Naive thymus-derived CD4-positive, alpha-beta T cell (primary cell): ENCODE measurements around the gene SERPIND1. TPM values are rescaled to one million over a fixed set of nuclear protein-coding genes. Genes with fewer than 3 reads are reported as not detected.

Experiments
- ATAC-seq: fragments of 150-1000 bp; cut with Tn5 transposase; 2 replicates; pipeline ENCODE4 v1.10.0; 2021; ENCODE audit warnings: mild to moderate bottlenecking, moderate library complexity
- CTCF ChIA-PET: fragments of 350-600 bp; sonication (Branson Sonifier 250); formaldehyde crosslinking; loops from one replicate; lab custom pipeline; 2021; ENCODE audit warnings: antibody characterized with exemption; lab: Charles Lee
- POLR2A ChIA-PET: fragments of 350-600 bp; sonication (Branson Sonifier 250); formaldehyde crosslinking; loops from one replicate; lab custom pipeline; 2021; ENCODE audit warnings: antibody characterized with exemption, inconsistent platforms; lab: Charles Lee
- DNase-seq, 9 donors: peaks; one replicate each; pipeline versions ENCODE4 v3.0.0 to v3.0.0-alpha.2; 2020 to 2022; ENCODE audit warnings: mixed read lengths in 1 of 9
- H3K27ac ChIP-seq: one replicate; pipeline ENCODE4 v1.7.0; 2013; ENCODE audit warnings: mild to moderate bottlenecking, low read depth, low read length, moderate library complexity
- H3K27me3 ChIP-seq, 2 donors: one replicate each; pipeline ENCODE4 v1.7.0; 2013; ENCODE audit warnings: low read length in 2 of 2, mild to moderate bottlenecking in 2 of 2, moderate library complexity in 2 of 2; ENCODE audit not compliant: control insufficient read depth in 2 of 2, insufficient read depth in 2 of 2
- H3K36me3 ChIP-seq, 3 experiments: 1 replicate in 2 of 3; 2 replicates in 1 of 3; pipeline ENCODE4 v1.7.0; 2013; ENCODE audit warnings: low read length in 3 of 3, mild to moderate bottlenecking in 3 of 3, moderate library complexity in 1 of 3; ENCODE audit not compliant: insufficient read depth in 3 of 3, control insufficient read depth in 2 of 3
- H3K4me1 ChIP-seq, 2 donors: one replicate each; pipeline ENCODE4 v1.7.0; 2013; ENCODE audit warnings: low read length in 2 of 2, mild to moderate bottlenecking in 2 of 2, moderate library complexity in 1 of 2; ENCODE audit not compliant: control insufficient read depth in 2 of 2, insufficient read depth in 2 of 2
- H3K4me3 ChIP-seq: 2 replicates; pipeline ENCODE4 v1.7.0; 2013; ENCODE audit warnings: mild to moderate bottlenecking, low read length
- H3K9me3 ChIP-seq, 3 experiments: 1 replicate in 2 of 3; 2 replicates in 1 of 3; pipeline ENCODE4 v1.7.0; 2013; ENCODE audit warnings: low read length in 3 of 3; ENCODE audit not compliant: control insufficient read depth in 2 of 3
- H3K27ac Mint-ChIP-seq, 9 donors: one replicate each; pipeline ENCODE4 v1.8.0; 2020 to 2022; ENCODE audit warnings: mixed read lengths in 9 of 9, mild to moderate bottlenecking in 8 of 9, moderate library complexity in 5 of 9, inconsistent platforms in 2 of 9
- H3K27me3 Mint-ChIP-seq, 5 donors: one replicate each; pipeline ENCODE4 v1.8.0; 2021 to 2022; ENCODE audit warnings: mixed read lengths in 5 of 5, mild to moderate bottlenecking in 1 of 5
- H3K36me3 Mint-ChIP-seq, 5 donors: one replicate each; pipeline ENCODE4 v1.8.0; 2020 to 2022; ENCODE audit warnings: mixed read lengths in 5 of 5, mild to moderate bottlenecking in 3 of 5, inconsistent platforms in 1 of 5
- H3K4me1 Mint-ChIP-seq, 7 donors: one replicate each; pipeline ENCODE4 v1.8.0; 2020 to 2022; ENCODE audit warnings: mixed read lengths in 7 of 7, mild to moderate bottlenecking in 3 of 7, inconsistent platforms in 1 of 7
- H3K4me3 Mint-ChIP-seq, 10 donors: one replicate each; pipeline ENCODE4 v1.8.0; 2020 to 2022; ENCODE audit warnings: mild to moderate bottlenecking in 10 of 10, mixed read lengths in 10 of 10, moderate library complexity in 6 of 10, inconsistent platforms in 2 of 10
- H3K9me3 Mint-ChIP-seq, 11 donors: one replicate each; pipeline ENCODE4 v1.8.0; 2020 to 2022; ENCODE audit warnings: mixed read lengths in 11 of 11, mild to moderate bottlenecking in 4 of 11, inconsistent platforms in 1 of 11, moderate library complexity in 1 of 11
- intact Hi-C, 2 donors: fragments of 100-400 bp; cut with micrococcal nuclease; formaldehyde crosslinking; loops; one replicate each; pipeline ENCODE4 v1.15.1; 2023
- polyA plus RNA-seq, 2 donors: library from polyadenylated mRNA; unstranded; fragments of 300-500 nt; fragmentation: Illumina TruSeq; gene quantifications; one replicate each; pipeline ENCODE4 v1.2.3, GENCODE V29; 2021
- total RNA-seq, 6 experiments: library from RNA in 5 of 6; stranded (reverse) in 5 of 6; gene quantifications; 1 replicate in 5 of 6; 2 replicates in 1 of 6; pipeline ENCODE4 v1.2.3 and lab custom pipeline; 2021 to 2026

The SERPIND1 gene, protein sequence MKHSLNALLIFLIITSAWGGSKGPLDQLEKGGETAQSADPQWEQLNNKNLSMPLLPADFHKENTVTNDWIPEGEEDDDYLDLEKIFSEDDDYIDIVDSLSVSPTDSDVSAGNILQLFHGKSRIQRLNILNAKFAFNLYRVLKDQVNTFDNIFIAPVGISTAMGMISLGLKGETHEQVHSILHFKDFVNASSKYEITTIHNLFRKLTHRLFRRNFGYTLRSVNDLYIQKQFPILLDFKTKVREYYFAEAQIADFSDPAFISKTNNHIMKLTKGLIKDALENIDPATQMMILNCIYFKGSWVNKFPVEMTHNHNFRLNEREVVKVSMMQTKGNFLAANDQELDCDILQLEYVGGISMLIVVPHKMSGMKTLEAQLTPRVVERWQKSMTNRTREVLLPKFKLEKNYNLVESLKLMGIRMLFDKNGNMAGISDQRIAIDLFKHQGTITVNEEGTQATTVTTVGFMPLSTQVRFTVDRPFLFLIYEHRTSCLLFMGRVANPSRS
- total RNA-seq = not detected
- under 1 TPM; 0.09 to 0.10 TPM for polyA plus RNA-seq
- total RNA-seq (lab: John Stamatoyannopoulos, UW) = not detected

DNA sequence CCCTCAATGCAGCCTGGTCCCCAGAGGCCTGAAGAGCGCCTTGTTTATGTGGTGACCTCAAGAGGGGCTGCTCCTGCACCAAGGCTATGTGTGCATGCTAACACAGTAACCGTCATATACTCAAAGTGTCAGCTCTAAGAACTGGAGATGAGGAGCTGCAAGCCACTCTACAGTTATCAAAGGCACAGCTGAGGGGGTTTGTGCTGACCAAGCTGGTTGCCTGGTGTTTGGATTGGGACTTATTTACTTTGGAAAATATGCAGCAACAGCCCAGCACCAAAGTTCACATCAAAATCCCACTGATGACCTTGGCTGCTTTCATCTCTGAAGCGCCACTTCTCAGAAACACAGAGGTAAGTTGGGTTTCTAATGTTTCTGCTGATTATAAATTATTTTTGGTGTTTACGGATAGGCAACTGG, at the start of gene SERPIND1:
SERPIND1 (plus strand) TSS at position 321 of the 420 bp plus-strand sequence. CDS start 5,200 bp downstream, outside the sequence.
- Histone ChIP-seq H3K36me3 (peaks cover 0 to 18% (median 7%) of the 10 kb centered on the region in 3 experiments), H3K4me3 (no peak within 1 kb of the TSS), H3K27me3 (no peaks in the 10 kb centered on the region), H3K4me1 (no peaks in the 10 kb centered on the region), H3K9me3 (no peaks in the 10 kb centered on the region), H3K27ac (no peak within 1 kb of the TSS)
- Mint-ChIP-seq H3K27me3 (no peaks in the 10 kb centered on the region), H3K4me1 (peaks cover 0 to 8% (median 0%) of the 10 kb centered on the region in 7 donors), H3K36me3 (peaks cover 0 to 17% (median 7%) of the 10 kb centered on the region in 5 donors), H3K27ac (peak within 1 kb of the TSS in 1 of 9 donors; percentile 72), H3K4me3 (no peak within 1 kb of the TSS), H3K9me3 (peaks cover 0 to 1% (median 0%) of the 10 kb centered on the region in 11 donors)
- DNase-seq (no peak), ATAC-seq (no peak)
- intact Hi-C loops = no loop called here
- CTCF ChIA-PET = no interaction called here
- POLR2A ChIA-PET = no interaction called here

DNA sequence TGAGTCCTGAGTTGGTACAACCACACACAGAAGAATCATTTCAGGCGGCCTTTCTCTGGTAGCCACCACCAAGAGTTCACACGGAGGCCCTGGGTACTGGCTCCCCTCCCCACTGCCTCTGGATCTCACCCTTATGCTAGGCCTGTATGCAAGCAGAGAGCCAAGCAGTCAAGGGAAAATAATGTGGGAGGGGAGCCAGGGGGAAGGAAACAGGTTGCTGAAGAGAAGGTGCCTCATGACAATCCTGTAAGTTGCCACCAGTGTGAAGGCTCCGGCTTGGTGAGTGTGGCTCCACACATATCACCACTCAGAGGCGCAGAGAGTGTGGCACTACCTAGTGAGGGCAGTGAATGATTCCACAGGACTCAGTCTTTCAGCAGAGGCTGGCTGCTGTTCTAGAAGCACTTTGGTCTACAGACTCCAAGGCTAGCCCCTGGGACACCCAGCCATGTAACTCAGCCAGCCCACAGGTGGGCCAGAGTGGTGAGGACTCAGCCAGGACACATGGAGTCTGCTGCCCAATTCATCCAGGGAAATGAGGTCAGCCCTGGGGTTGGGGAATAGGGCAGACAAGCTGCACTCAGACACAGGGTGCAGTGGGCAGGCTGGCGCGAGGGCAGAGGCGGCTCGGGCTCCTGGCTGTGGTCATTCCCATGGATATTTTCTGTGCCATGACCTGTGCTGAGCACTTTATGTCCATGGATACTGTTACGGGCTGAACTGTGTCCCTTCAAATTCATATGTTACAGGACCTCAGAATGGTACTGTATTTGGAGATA, 49.0 kb upstream of the SERPIND1 start:
- no peak for DNase-seq
- H3K4me1 Mint-ChIP-seq = peaks cover 0 to 2% (median 0%) of the 10 kb centered on the region in 7 donors
- no peak overlapping the region for H3K4me3 Mint-ChIP-seq
- Histone ChIP-seq H3K4me1 (no peaks in the 10 kb centered on the region), H3K36me3 (peaks cover 0 to 62% (median 13%) of the 10 kb centered on the region in 3 experiments), H3K4me3 (no peak overlapping the region), H3K27me3 (no peaks in the 10 kb centered on the region), H3K27ac (no peak overlapping the region), H3K9me3 (no peaks in the 10 kb centered on the region)
- intact Hi-C loops = no loop called here
- CTCF ChIA-PET = no interaction called here
- H3K36me3 Mint-ChIP-seq = peaks cover 7 to 48% (median 14%) of the 10 kb centered on the region in 5 donors
- H3K9me3 Mint-ChIP-seq = peaks cover 0 to 2% (median 0%) of the 10 kb centered on the region in 11 donors
- H3K27me3 Mint-ChIP-seq = no peaks in the 10 kb centered on the region
- POLR2A ChIA-PET = interaction anchor here (0.6 kb wide), 1 partner anchor 289 kb away, joined by 3 read pairs; no protein-coding TSS in a partner anchor
- ATAC-seq = no peak
- H3K27ac Mint-ChIP-seq = peak overlapping the region in 2 of 9 donors; percentile 15 to 23

DNA sequence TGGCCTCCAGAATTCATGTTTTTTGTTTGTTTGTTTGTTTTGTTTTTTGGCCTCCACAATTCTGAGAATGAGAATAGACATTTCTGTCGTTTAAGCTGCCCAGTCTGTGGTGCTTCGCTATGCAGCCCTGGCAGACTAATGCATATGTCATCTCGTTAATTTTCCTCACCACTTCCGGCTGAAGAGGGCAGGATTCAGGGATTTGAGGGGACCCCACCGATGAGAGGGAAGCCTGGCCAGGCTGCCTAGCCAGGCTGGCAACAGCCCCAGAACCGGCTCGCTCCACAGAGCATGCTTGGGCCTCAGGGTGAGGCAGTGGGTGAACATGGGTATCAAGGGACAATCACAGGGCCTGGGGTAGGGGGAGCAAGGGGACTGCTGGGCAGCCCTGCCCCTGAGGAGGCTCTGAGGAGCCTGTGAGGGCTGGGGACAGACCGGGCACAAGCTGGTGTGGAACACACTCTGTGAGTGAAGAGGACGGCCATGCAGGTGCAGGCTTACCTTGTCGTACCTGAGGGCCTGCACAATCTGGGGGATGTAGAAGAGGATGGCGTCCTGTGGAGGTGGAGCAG, 47.8 kb upstream of the SERPIND1 start:
- Mint-ChIP-seq H3K36me3 (peaks cover 7 to 47% (median 14%) of the 10 kb centered on the region in 5 donors), H3K4me3 (no peak overlapping the region), H3K27me3 (no peaks in the 10 kb centered on the region), H3K9me3 (peaks cover 0 to 2% (median 0%) of the 10 kb centered on the region in 11 donors), H3K27ac (no peak overlapping the region), H3K4me1 (peaks cover 0 to 2% (median 0%) of the 10 kb centered on the region in 7 donors)
- POLR2A ChIA-PET = no interaction called here
- Histone ChIP-seq H3K27ac (no peak overlapping the region), H3K9me3 (no peaks in the 10 kb centered on the region), H3K4me3 (no peak overlapping the region), H3K36me3 (peaks cover 0 to 63% (median 13%) of the 10 kb centered on the region in 3 experiments), H3K27me3 (no peaks in the 10 kb centered on the region), H3K4me1 (no peaks in the 10 kb centered on the region)
- intact Hi-C loops = no loop called here
- ATAC-seq (no peak), DNase-seq (no peak)
- CTCF ChIA-PET = no interaction called here

DNA sequence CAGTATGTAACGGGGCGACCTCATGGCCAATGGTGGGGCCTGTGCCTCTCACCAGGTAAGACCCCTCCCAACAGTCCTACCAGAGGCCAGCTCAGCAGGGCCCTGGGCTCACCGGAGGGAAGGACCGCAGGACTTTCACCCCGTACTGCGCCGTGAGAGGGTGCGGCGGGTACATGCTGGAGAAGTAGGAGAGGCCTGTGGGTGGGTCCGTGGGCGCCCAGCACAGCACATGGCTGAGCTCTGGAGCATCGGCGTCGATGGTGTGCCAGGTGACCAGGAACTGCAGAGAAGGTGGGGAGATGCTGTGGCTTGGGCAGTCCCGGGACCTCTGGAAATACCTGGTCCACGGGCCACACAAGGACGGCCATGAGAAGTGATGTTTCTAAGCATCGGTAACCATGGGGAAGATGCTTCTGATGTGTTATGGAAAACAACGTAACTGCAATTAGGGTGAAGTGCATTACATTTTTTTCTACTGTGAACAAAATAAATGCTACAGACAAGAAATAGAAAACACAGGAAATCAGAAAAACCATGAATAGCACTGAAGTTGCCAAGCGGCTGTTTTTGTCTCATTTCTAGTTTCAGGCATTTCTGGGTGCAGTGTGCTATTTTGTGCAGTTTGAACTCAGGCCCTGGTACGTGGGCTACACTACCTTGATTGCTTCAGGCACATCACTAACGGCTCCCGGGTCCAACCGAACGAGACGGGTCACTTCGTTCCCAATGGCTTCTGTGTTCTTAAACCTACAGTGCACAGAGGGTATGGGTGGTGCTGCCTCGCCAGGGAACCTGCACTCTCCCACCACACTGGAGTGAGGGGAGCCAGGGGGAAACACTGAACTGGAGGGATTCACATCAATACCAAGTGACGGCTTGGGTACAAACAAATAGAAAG, 46.5 kb upstream of the SERPIND1 start:
- H3K36me3 ChIP-seq = peaks cover 0 to 56% (median 13%) of the 10 kb centered on the region in 3 experiments
- ATAC-seq (no peak), DNase-seq (no peak)
- peaks cover 0 to 2% (median 0%) of the 10 kb centered on the region in 7 donors for H3K4me1 Mint-ChIP-seq
- intact Hi-C loops = no loop called here
- no peak overlapping the region for H3K4me3 Mint-ChIP-seq
- H3K4me3 ChIP-seq = no peak overlapping the region
- H3K27ac Mint-ChIP-seq = peak overlapping the region in 1 of 9 donors; percentile 46
- H3K27me3 ChIP-seq = no peaks in the 10 kb centered on the region
- H3K27ac ChIP-seq = no peak overlapping the region
- H3K9me3 ChIP-seq = no peaks in the 10 kb centered on the region
- no peaks in the 10 kb centered on the region for H3K27me3 Mint-ChIP-seq
- H3K9me3 Mint-ChIP-seq = peaks cover 0 to 2% (median 0%) of the 10 kb centered on the region in 11 donors
- peaks cover 7 to 49% (median 12%) of the 10 kb centered on the region in 5 donors for H3K36me3 Mint-ChIP-seq
- POLR2A ChIA-PET = no interaction called here
- CTCF ChIA-PET = no interaction called here
- no peaks in the 10 kb centered on the region for H3K4me1 ChIP-seq

DNA sequence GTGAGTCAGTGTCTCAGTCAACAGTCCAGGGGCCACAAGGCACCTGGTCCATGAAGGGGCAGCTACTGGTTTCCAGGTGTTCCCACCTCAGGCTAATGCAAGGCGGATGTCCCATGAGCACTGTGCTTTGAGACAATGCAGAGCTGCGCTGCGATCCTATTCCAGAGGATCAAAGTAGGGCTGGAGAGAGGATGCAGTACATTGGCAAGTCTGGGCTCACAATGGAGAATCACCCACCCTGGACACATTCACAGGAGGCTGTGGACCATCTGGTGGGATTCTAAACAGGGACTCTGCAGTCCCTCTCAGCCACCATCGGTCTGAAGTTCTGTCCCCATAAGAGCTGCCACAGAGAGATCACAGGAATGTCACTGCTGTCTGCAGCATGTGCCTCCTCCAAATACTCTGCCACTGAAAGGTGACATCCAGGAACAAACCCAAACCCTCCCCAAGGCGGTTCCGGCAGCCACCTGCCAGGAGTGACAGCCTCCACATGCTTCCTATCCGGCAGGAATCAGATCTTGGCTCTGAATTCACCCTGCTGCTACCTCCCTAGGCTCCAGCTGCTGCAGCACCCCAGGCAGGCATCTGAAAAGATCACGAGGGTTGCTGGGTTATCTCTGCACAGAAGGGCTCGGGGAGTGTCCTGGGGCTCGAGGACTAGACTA, 45.3 kb upstream of the SERPIND1 start:
- H3K9me3 Mint-ChIP-seq = peaks cover 0 to 2% (median 0%) of the 10 kb centered on the region in 11 donors
- intact Hi-C loops = no loop called here
- no peaks in the 10 kb centered on the region for H3K27me3 Mint-ChIP-seq
- CTCF ChIA-PET = no interaction called here
- no peak overlapping the region for H3K4me3 Mint-ChIP-seq
- DNase-seq = no peak
- H3K4me1 Mint-ChIP-seq = peaks cover 0 to 2% (median 0%) of the 10 kb centered on the region in 7 donors
- Histone ChIP-seq H3K9me3 (no peaks in the 10 kb centered on the region), H3K36me3 (peaks cover 0 to 56% (median 13%) of the 10 kb centered on the region in 3 experiments), H3K27me3 (no peaks in the 10 kb centered on the region), H3K4me3 (no peak overlapping the region), H3K4me1 (no peaks in the 10 kb centered on the region), H3K27ac (no peak overlapping the region)
- peaks cover 7 to 47% (median 12%) of the 10 kb centered on the region in 5 donors for H3K36me3 Mint-ChIP-seq
- H3K27ac Mint-ChIP-seq = peak overlapping the region in 1 of 9 donors; percentile 43
- POLR2A ChIA-PET = no interaction called here
- no peak for ATAC-seq
